ENCODE data around the gene FIBCD1.

FIBCD1 gene

GRCh38 chr9:130906735-130907416 lies 32.2 kb downstream of the FIBCD1 start:
- no peak for DNase-seq (ENCODE audit: low spot score)

- DNase-seq (ENCODE audit: low spot score), result no peak
Measured at GRCh38 chr9:130905902-130906734, 32.9 kb downstream of the FIBCD1 start.

GRCh38 chr9:130905125-130905901 lies 33.7 kb downstream of the FIBCD1 start:
- DNase-seq (ENCODE audit: low spot score), result no peak

- no peak for DNase-seq (ENCODE audit: low spot score)
Measured at GRCh38 chr9:130904070-130905044, 34.7 kb downstream of the FIBCD1 start.

DNA sequence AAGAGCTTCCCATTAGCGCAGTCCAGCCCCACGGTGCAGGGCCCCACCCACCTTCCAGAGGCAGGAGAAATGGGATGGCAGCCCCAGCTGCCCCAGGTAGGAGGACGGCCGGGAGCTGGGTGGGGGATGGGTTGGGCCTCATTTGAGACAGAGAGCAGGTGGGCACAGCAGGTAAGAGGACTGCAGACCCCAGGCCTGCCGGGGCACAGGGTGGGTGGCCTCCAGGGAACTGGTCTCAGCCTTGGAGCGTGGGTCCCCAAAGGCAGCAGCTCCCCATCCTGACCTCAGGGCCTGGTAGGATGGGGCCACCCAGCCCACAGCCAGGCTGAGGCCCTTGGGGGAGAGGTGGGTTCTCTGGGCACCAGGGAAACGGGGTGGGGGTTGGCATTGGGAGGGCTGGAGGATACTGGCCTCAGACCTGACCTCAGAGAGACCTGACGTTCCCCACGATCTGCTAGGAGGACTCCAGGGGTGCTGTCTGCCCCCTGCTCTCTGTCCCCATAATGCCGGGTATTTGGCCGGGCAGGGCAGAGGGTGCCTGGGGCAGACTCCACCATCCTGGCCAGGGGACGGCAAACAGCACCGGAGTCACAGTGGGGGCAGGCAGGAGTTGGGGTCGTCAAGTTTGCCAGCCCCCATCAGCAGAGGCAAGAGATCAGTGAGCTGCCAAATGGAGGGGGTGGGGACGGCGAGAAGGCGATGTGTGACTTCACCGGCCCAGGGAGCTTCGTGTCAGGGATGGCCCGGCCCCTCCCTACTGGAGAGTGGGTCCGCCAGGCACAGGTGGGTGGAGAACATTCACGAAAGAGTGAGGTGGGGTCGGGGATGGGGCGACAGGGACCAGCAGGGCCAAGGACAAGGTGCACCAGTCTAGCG lies 35.6 kb downstream of the FIBCD1 start:
- DNase-seq (ENCODE audit: low spot score), result no peak

GRCh38 chr9:130902204-130903185 lies 36.6 kb downstream of the FIBCD1 start:
- DNase-seq (ENCODE audit: low spot score), result no peak

DNA sequence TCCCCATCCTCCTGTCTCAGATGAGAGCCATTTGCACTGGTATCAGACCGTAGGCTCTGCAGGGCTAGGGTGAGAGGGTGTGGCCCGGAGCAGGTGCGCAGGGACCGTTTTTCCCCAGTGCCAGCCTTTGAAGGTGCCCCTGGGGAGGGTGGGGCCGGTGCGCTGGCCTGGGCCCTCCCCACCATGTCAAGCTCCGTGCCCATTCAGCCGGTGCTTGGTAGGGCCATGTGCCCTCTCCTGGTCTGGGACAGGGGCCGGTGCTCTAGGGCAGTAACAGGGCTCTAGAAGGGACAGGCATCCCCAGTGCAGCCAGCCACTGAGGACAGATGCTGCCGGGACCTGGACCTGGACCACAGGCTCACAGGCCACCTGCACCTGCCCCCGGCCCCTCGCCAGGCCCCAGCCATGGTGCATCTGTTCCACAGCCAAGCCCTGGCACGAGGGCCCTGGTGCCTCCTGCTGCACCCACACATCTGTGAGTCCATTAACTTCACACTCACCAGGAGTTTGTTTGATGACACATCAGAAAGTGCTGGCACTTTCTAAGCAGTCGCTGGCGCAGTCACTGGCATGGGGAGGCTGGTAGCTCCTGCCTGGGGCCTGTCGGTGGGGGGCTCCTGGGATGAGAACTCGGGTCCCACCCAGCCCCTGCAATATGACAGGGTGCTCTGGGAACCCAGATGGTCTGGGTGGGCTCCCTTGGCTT lies 37.4 kb downstream of the FIBCD1 start:
- DNase-seq (ENCODE audit: low spot score), result no peak

DNA sequence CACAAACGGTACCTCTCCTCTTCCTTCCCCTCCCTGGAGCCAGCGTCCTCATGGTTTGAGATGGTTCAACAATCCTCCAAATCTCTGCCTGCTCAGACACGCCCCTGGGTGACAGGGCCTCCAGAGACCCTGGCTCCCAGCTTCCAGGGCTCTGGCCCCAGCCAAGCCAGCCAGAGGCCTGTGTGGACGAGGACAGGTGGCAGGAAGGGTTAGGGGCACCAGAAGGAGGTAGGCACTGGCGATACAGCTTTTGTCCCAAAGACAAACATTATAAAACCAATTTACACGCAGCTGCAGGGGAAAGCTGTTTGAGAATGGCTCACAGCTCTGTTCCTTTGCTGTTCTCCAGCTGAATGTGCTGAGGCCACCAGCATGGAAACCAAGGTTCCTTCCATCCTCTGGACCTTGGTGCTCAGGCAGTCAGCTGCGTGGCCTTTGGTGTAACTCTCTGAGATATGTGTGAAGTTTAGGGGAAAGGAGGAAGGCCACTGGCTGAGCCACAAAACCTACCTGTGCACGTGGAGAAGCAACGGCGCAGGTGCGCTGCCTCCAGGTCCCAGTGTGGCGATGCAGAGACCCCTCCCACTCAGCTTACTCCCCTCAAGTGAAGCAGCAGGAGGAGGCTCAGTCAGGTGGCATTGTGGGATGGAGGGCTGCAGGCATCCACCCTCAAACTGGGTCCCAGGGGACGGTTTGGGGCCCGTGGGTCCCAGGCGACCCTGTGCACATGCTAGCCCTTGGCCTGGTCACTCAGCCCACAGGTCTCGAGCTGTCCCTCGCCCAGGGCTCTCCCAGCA lies 38.1 kb downstream of the FIBCD1 start:
- DNase-seq (ENCODE audit: low spot score), result no peak

- DNase-seq (ENCODE audit: low spot score), result no peak
Measured at GRCh38 chr9:130899051-130899748, 39.8 kb downstream of the FIBCD1 start.

GRCh38 chr9:130898552-130898852 lies 40.5 kb downstream of the FIBCD1 start:
- DNase-seq (ENCODE audit: low spot score), result no peak

- no peak for DNase-seq (ENCODE audit: low spot score)
Measured at GRCh38 chr9:130897848-130898551, 41.0 kb downstream of the FIBCD1 start.

DNA sequence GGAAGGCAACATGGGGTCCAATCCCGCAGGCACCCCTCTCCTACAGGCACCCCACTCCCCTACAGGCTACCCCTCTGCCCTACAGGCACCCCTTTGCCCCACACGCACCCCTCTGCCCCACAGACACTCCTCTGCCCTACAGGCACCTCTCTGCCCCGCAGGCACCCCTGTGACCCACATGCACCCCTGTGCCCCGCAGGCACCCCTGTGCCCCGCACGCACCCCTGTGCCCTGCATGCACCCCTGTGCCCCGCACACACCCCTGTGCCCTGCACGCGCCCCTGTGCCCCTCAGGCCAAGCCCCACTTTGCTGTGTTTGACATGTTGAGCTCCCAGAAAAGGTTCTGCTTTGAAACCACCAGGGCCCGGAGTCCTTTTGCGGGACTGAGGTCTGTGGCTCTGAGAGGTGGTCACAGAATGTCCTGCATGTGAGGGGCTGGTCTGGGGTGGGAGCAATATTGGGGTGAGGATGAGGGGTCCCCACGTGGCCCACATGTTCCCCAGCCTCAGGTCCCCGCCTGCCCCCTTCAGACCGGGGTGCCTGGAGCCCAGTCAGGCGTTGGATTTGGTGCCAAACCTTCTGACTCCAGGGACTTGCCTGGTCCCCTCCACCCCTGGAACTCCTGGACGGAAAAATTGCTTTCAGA lies 41.8 kb downstream of the FIBCD1 start:
- DNase-seq (ENCODE audit: low spot score), result no peak

GRCh38 chr9:130896233-130897014 lies 42.6 kb downstream of the FIBCD1 start, which contains the start of gene QRFP:
Gene QRFP (minus strand): TSS chr9:130896812. CDS start chr9:130893838, 2,974 bp downstream.
- no peak for DNase-seq (ENCODE audit: low spot score)

DNA sequence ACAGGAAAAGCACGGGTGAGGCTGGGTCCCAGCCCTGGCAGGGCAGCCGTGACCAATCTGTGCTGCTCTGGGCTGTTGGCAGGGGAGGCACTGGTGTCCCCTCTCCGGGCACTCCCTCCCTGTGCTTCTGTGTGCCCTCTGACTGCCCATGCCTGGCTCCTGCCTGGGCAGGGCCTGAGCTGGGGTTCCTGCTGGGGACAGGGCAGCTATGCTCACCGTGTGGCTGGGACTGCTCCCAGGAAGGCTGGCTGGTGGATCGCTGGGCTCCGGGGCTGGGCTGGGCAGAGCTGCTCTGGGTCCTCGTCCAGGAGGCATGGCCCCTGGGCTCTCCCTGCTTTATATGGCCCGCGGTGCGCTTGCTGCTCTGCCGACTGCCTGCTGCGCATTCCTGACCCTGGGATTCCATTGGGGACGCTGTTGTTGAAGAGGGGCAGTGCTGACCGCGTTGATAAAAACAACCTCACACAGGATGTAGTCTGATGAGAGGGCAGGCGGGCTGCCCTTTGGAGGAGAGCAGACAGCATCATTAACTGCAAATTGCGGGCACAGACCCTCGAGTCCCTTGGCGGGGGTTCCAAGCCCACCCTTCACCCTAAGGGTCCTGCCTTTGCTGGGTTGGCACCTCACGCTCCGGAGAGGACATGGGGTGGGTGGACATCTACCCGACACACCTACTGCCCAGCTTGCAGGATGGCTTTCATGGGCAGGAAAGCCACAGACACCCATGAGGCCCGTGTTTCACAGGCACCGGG lies 43.4 kb downstream of the FIBCD1 start:
- no peak for DNase-seq (ENCODE audit: low spot score)

DNA sequence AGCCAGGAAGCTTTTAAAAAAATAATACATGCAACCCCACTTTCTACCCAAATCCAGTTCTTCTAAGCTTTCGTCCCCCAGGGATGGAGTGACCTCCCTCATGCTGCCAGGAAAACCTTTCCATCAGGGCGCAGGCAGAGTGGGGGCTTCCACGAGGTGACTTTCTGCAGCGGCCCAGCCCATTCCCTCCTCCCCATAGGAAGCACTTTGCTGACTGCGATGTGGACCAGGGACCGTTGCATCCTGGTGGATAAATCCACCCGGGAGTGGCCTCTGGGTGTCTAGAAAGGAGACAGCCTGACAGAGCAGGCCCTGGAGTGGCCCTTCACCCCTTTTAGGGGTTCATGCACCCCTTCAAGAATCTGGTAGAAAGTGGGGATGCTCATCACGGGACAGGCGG lies 44.0 kb downstream of the FIBCD1 start:
- DNase-seq (ENCODE audit: low spot score), result no peak

Data from GM03348 (cell line).